K562 (cell line): ENCODE data around the gene FAM184B. TPM values are rescaled to one million over a fixed set of nuclear protein-coding genes. Genes with fewer than 3 reads are reported as not detected.

Source experiments
- ATAC-seq: fragments of 200-7000 bp; cut with Tn5 transposase; 3 replicates; pipeline ENCODE4 v1.9.1; 2020; ENCODE audit warnings: moderate library complexity
- BruUV-seq: library from RNA; stranded (reverse); fragments of 400-500 nt; replicated peaks from 2 replicates; lab custom pipeline; 2021; lab: Mats Ljungman, UMichigan
- CTCF ChIA-PET: fragments of 300-600 bp; formaldehyde crosslinking; extraction: SDS; loops from one replicate; lab custom pipeline; 2021; ENCODE audit warnings: low intra/inter-chr PET ratio; lab: Yijun Ruan, JAX
- POLR2A ChIA-PET: fragments of 300-600, 350-650 bp; sonication (Branson Sonifier 250); formaldehyde crosslinking; extraction: SDS; loops from one replicate; lab custom pipeline; 2021; ENCODE audit warnings: antibody characterized with exemption, inconsistent platforms; lab: Yijun Ruan, JAX
- DNase-seq, 4 experiments: peaks; one replicate each; pipeline versions ENCODE4 v3.0.0 to v3.0.0-alpha.2; 2011 to 2018; ENCODE audit warnings: low spot score in 3 of 4, mixed read lengths in 3 of 4; ENCODE audit errors: extremely low read depth in 1 of 4
- FAIRE-seq: peaks from 2 replicates; lab custom pipeline; 2011; peaks lifted over from hg19 to GRCh38; lab: Jason Lieb, UNC
- H2AFZ ChIP-seq: 2 replicates; pipeline ENCODE4 v1.6.0; 2011; ENCODE audit warnings: low read depth, low read length, control low read depth, inconsistent platforms
- H3K27ac ChIP-seq: fragments of 200-600 bp; 3 replicates; pipeline ENCODE4 v1.8.0; 2011; ENCODE audit warnings: low read depth, mild to moderate bottlenecking, control low read depth, inconsistent platforms, low read length, moderate library complexity, mixed read lengths; ENCODE audit errors: extremely low read depth
- H3K27me3 ChIP-seq, 2 experiments: fragments of 300-600 bp in 1 of 2; 2 replicates in 1 of 2; 3 replicates in 1 of 2; pipeline versions ENCODE4 v1.6.0 to v1.8.0; 2011; ENCODE audit warnings: inconsistent platforms in 2 of 2, low read length in 2 of 2, mild to moderate bottlenecking in 1 of 2, mixed read lengths in 1 of 2, moderate library complexity in 1 of 2; ENCODE audit not compliant: control insufficient read depth in 2 of 2, insufficient read depth in 2 of 2
- H3K36me3 ChIP-seq: fragments of 300-600 bp; 3 replicates; pipeline ENCODE4 v1.8.0; 2011; ENCODE audit warnings: mild to moderate bottlenecking, low read length, inconsistent platforms; ENCODE audit not compliant: control insufficient read depth, insufficient read depth
- H3K4me1 ChIP-seq, 2 experiments: fragments of 200-600 bp in 1 of 2; replicated peaks in 1 of 2; 2 replicates in 1 of 2; 3 replicates in 1 of 2; pipeline versions ENCODE4 v1.5.1 to v1.8.0; 2011; ENCODE audit warnings: inconsistent platforms in 2 of 2, low read length in 2 of 2, mild to moderate bottlenecking in 1 of 2, mixed read lengths in 1 of 2, moderate library complexity in 1 of 2; ENCODE audit not compliant: control insufficient read depth in 2 of 2, insufficient read depth in 2 of 2
- H3K4me2 ChIP-seq: 2 replicates; pipeline ENCODE4 v1.6.1; 2011; ENCODE audit warnings: low read length, control low read depth, inconsistent platforms, mixed read lengths; ENCODE audit not compliant: insufficient read depth
- H3K4me3 ChIP-seq: fragments of 200-600 bp; sonication (generic), shearing (Covaris generic); 2 replicates; pipeline ENCODE4 v1.5.1; 2016; ENCODE audit warnings: control low read depth, inconsistent platforms
- H3K79me2 ChIP-seq: fragments of 200-600 bp; 3 replicates; pipeline ENCODE4 v1.8.0; 2011; ENCODE audit warnings: low read length, inconsistent platforms; ENCODE audit not compliant: control insufficient read depth, insufficient read depth
- H3K9ac ChIP-seq, 2 experiments: 2 replicates each; pipeline versions ENCODE4 v1.6.0 to v1.6.1; 2011; ENCODE audit warnings: low read depth in 2 of 2, low read length in 2 of 2, control low read depth in 1 of 2, inconsistent platforms in 1 of 2, mild to moderate bottlenecking in 1 of 2, mixed read lengths in 1 of 2; ENCODE audit not compliant: insufficient read depth in 1 of 2
- H3K9me1 ChIP-seq: one replicate; pipeline ENCODE4 v1.6.0; 2011; ENCODE audit warnings: inconsistent platforms, mild to moderate bottlenecking, low read length, moderate library complexity; ENCODE audit not compliant: control insufficient read depth, insufficient read depth
- H3K9me3 ChIP-seq: replicated peaks from 2 replicates; pipeline ENCODE4 v1.5.1; 2011; ENCODE audit warnings: low read depth, low read length, inconsistent platforms; ENCODE audit not compliant: control insufficient read depth, insufficient read depth
- H4K20me1 ChIP-seq: replicated peaks from 2 replicates; pipeline ENCODE4 v1.6.1; 2011; ENCODE audit warnings: low read length, inconsistent platforms, mixed read lengths; ENCODE audit not compliant: control insufficient read depth, insufficient read depth
- DIDO1 ChIP-seq: fragments of 450-650 bp; IDR thresholded peaks from 2 replicates; pipeline ENCODE4 v1.6.1; 2016; ENCODE audit warnings: low read depth, missing biosample characterization, missing genetic modification characterization
- ERF ChIP-seq: fragments of 450-650 bp; formaldehyde crosslinking; IDR thresholded peaks from 2 replicates; pipeline ENCODE4 v1.4.0; 2020; ENCODE audit warnings: mild to moderate bottlenecking, mixed read lengths
- LEF1 ChIP-seq: fragments of 450-650 bp; IDR thresholded peaks from 2 replicates; pipeline ENCODE4 v1.6.1; 2016; ENCODE audit warnings: mild to moderate bottlenecking
- SOX6 ChIP-seq: fragments of 450-650 bp; IDR thresholded peaks from 2 replicates; pipeline ENCODE4 v1.6.1; 2014; ENCODE audit warnings: mild to moderate bottlenecking
- TEAD1 ChIP-seq, 2 experiments: fragments of 450-650 bp in 1 of 2; sonication (generic) in 1 of 2; formaldehyde crosslinking; IDR thresholded peaks; 2 replicates each; pipeline versions ENCODE4 v1.4.0 to v1.8.0; 2020 to 2022; ENCODE audit warnings: mild to moderate bottlenecking in 2 of 2, missing genetic modification reagents in 1 of 2
- WGBS: fragments of 100-300 bp; shearing (Covaris generic); methylation state at CpG from one replicate; pipeline ENCODE4 v1.1.6; 2016; ENCODE audit warnings: low coverage, mixed read lengths; ENCODE audit not compliant: insufficient coverage; ENCODE audit errors: missing lambda C conversion rate; 5-methylcytosine and 5-hydroxymethylcytosine counted together
- in situ Hi-C: fragments of 300-500 bp; cut with MboI; formaldehyde crosslinking; loops from 4 replicates; pipeline ENCODE4 v1.15.0; 2018; ENCODE audit warnings: inconsistent platforms, mixed read lengths
- intact Hi-C: fragments of 100-400 bp; cut with micrococcal nuclease; formaldehyde crosslinking; loops from 2 replicates; pipeline ENCODE4 v1.14.2; 2022
- polyA plus RNA-seq, 8 experiments: library from polyadenylated mRNA; depleted of rRNA in 4 of 8; stranded (reverse) in 5 of 8; unstranded in 3 of 8; fragments of >200 nt; fragmentation: Nextera tagmentation in 2 of 8; fragmentation: Illumina TruSeq in 1 of 8; extraction: Ambion mirVana in 2 of 8; extraction: Trizol in 1 of 8; gene quantifications; 2 replicates each; pipeline versions ENCODE4 v1.2.1 to v1.2.3, GENCODE V29; 2011 to 2014; ENCODE audit warnings: inconsistent platforms in 1 of 8, missing spikeins in 1 of 8
- total RNA-seq, 7 experiments: library from RNA; depleted of rRNA in 6 of 7; stranded (reverse); fragments of >200 nt in 6 of 7; fragmentation: Illumina TruSeq in 2 of 7; extraction: Trizol in 2 of 7; gene quantifications; 2 replicates each; pipeline versions ENCODE4 v1.2.1 to v1.2.3, GENCODE V29; 2011 to 2021; ENCODE audit warnings: low replicate concordance in 1 of 7
- TF ChIP-seq, protein P1 (sequence below): sonication (generic); formaldehyde crosslinking; IDR thresholded peaks from 2 replicates; pipeline ENCODE4 v1.8.0; 2023; ENCODE audit warnings: missing genetic modification reagents, mild to moderate bottlenecking, borderline replicate concordance
- TF ChIP-seq, protein P2 (sequence below): fragments of 250-450 bp; sonication (Bioruptor Pico); IDR thresholded peaks from 2 replicates; pipeline ENCODE4 v1.4.0; 2020
- TF ChIP-seq, protein P3 (sequence below): fragments of 450-650 bp; formaldehyde crosslinking; IDR thresholded peaks from 2 replicates; pipeline ENCODE4 v1.4.0; 2022; ENCODE audit warnings: missing genetic modification characterization
- TF ChIP-seq, protein P4 (sequence below): sonication (generic); formaldehyde crosslinking; IDR thresholded peaks from 2 replicates; pipeline ENCODE4 v1.8.1; 2023; ENCODE audit warnings: mild to moderate bottlenecking, missing genetic modification reagents

FAM184B gene
- total and polyA plus RNA-seq, 9 of the 15 experiments (the other 6 are each of a cell fraction or from before 2014, with no cell fraction given) = not detected

DNA sequence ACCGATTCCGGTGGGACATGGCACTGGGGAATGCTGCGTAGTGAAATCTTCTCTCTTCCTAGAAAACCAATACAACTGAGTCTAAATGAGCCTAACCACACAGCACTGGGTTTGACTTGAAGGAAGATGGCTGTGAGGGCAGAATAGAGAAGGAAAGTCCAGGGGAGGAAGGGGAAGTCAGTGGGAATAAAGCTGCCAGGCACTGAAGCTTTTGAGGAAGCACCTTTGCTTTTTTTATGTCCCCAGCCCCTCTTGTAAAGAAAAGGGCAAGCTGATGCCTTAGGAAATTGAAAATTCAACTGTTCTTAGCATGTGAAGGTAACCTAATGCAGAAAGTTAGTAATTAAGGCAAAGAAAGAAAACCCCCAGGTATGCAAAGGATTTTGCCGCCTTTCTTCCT lies 146.4 kb downstream of the FAM184B start:
- Histone ChIP-seq H3K9me1 (no peaks in the 10 kb centered on the region), H3K4me1 (peaks cover 3 to 13% of the 10 kb centered on the region in 2 experiments; a peak in 2 of 5 replicates), H4K20me1 (peaks cover 6% of the 10 kb centered on the region), H3K27ac (no peak overlapping the region), H3K27me3 (no peaks in the 10 kb centered on the region)
- intact Hi-C loops = loop anchor here (10.0 kb wide), 1 partner anchor 170 kb away; no protein-coding TSS in a partner anchor
- CTCF ChIA-PET = interaction anchor here (2.7 kb wide), 1 partner anchor 86 kb away, joined by 13 read pairs; no protein-coding TSS in a partner anchor
- FAIRE-seq = no peak
- no peak for TF ChIP-seq TEAD1 (CRISPR knock-in tag; IDR thresholded peaks at IDR 0.05)
- TF ChIP-seq, protein P1, sequence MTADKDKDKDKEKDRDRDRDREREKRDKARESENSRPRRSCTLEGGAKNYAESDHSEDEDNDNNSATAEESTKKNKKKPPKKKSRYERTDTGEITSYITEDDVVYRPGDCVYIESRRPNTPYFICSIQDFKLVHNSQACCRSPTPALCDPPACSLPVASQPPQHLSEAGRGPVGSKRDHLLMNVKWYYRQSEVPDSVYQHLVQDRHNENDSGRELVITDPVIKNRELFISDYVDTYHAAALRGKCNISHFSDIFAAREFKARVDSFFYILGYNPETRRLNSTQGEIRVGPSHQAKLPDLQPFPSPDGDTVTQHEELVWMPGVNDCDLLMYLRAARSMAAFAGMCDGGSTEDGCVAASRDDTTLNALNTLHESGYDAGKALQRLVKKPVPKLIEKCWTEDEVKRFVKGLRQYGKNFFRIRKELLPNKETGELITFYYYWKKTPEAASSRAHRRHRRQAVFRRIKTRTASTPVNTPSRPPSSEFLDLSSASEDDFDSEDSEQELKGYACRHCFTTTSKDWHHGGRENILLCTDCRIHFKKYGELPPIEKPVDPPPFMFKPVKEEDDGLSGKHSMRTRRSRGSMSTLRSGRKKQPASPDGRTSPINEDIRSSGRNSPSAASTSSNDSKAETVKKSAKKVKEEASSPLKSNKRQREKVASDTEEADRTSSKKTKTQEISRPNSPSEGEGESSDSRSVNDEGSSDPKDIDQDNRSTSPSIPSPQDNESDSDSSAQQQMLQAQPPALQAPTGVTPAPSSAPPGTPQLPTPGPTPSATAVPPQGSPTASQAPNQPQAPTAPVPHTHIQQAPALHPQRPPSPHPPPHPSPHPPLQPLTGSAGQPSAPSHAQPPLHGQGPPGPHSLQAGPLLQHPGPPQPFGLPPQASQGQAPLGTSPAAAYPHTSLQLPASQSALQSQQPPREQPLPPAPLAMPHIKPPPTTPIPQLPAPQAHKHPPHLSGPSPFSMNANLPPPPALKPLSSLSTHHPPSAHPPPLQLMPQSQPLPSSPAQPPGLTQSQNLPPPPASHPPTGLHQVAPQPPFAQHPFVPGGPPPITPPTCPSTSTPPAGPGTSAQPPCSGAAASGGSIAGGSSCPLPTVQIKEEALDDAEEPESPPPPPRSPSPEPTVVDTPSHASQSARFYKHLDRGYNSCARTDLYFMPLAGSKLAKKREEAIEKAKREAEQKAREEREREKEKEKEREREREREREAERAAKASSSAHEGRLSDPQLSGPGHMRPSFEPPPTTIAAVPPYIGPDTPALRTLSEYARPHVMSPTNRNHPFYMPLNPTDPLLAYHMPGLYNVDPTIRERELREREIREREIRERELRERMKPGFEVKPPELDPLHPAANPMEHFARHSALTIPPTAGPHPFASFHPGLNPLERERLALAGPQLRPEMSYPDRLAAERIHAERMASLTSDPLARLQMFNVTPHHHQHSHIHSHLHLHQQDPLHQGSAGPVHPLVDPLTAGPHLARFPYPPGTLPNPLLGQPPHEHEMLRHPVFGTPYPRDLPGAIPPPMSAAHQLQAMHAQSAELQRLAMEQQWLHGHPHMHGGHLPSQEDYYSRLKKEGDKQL (CRISPR knock-in tag) = no peak
- no peak for TF ChIP-seq SOX6
- TF ChIP-seq DIDO1 (tag) = no peak
- TF ChIP-seq LEF1 = no peak
- TF ChIP-seq, protein P2, sequence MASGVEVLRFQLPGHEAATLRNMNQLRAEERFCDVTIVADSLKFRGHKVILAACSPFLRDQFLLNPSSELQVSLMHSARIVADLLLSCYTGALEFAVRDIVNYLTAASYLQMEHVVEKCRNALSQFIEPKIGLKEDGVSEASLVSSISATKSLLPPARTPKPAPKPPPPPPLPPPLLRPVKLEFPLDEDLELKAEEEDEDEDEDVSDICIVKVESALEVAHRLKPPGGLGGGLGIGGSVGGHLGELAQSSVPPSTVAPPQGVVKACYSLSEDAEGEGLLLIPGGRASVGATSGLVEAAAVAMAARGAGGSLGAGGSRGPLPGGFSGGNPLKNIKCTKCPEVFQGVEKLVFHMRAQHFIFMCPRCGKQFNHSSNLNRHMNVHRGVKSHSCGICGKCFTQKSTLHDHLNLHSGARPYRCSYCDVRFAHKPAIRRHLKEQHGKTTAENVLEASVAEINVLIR (CRISPR knock-in tag) = no peak
- TF ChIP-seq ERF (CRISPR knock-in tag) = no peak
- TF ChIP-seq, protein P3, sequence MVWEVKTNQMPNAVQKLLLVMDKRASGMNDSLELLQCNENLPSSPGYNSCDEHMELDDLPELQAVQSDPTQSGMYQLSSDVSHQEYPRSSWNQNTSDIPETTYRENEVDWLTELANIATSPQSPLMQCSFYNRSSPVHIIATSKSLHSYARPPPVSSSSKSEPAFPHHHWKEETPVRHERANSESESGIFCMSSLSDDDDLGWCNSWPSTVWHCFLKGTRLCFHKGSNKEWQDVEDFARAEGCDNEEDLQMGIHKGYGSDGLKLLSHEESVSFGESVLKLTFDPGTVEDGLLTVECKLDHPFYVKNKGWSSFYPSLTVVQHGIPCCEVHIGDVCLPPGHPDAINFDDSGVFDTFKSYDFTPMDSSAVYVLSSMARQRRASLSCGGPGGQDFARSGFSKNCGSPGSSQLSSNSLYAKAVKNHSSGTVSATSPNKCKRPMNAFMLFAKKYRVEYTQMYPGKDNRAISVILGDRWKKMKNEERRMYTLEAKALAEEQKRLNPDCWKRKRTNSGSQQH (CRISPR knock-in tag) = no peak
- TF ChIP-seq, protein P4, sequence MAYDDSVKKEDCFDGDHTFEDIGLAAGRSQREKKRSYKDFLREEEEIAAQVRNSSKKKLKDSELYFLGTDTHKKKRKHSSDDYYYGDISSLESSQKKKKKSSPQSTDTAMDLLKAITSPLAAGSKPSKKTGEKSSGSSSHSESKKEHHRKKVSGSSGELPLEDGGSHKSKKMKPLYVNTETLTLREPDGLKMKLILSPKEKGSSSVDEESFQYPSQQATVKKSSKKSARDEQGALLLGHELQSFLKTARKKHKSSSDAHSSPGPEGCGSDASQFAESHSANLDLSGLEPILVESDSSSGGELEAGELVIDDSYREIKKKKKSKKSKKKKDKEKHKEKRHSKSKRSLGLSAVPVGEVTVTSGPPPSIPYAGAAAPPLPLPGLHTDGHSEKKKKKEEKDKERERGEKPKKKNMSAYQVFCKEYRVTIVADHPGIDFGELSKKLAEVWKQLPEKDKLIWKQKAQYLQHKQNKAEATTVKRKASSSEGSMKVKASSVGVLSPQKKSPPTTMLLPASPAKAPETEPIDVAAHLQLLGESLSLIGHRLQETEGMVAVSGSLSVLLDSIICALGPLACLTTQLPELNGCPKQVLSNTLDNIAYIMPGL (CRISPR knock-in tag) = no peak
- TF ChIP-seq, all 486 proteins: peak for 0
- no TSS peak for BruUV-seq
- no peak overlapping the region for H3K4me3 ChIP-seq
- in situ Hi-C loops = no loop called here
- H3K4me2 ChIP-seq = no peak overlapping the region
- DNase-seq (no peak), ATAC-seq (no peak)
- no peaks in the 10 kb centered on the region for H3K79me2 ChIP-seq
- H2AFZ ChIP-seq = no peak overlapping the region
- 85% methylated on average over 4 of the region's 4 CpGs for WGBS
- POLR2A ChIA-PET = interaction anchor here (0.6 kb wide), 1 partner anchor 84 kb away, joined by 3 read pairs; no protein-coding TSS in a partner anchor
- no peaks in the 10 kb centered on the region for H3K9me3 ChIP-seq
- peaks cover 57% of the 10 kb centered on the region for H3K36me3 ChIP-seq
- no peak overlapping the region for H3K9ac ChIP-seq
